GM19468 (cell line): ENCODE results near the gene BDP1.
"Not testable (repeated sequence)": the region's sequence is repeated elsewhere in the genome, so short reads cannot be mapped to it uniquely, and the experiment has no call there.

ENCODE experiments used
- ATAC-seq: cut with Tn5 transposase; IDR thresholded peaks from one replicate; pipeline ENCODE4 v1.9.1; 2021; ENCODE audit warnings: mild to moderate bottlenecking, moderate library complexity, moderate number of reproducible peaks; ENCODE audit not compliant: unreplicated experiment; ENCODE audit errors: extremely low read depth

BDP1 gene

DNA sequence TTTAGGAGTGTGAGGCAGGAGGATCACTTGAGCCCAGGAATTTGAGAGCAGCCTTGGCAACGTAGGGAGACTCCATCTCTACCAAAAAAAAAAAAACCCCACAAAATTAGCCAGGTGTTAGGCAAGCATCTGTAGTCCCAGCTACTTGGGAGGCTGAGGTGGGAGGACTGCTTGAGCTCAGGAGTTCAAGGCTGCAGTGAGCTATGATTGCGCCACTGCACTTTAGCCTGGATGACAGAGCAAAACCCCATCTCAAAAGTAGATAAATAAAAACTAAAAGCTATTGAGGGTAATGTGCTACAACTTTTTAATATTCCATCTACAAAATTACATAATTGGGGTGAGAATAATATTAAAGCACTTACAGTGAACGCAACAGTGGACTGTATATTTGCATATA lies 5.9 kb downstream of the BDP1 start:
- no peak for ATAC-seq

DNA sequence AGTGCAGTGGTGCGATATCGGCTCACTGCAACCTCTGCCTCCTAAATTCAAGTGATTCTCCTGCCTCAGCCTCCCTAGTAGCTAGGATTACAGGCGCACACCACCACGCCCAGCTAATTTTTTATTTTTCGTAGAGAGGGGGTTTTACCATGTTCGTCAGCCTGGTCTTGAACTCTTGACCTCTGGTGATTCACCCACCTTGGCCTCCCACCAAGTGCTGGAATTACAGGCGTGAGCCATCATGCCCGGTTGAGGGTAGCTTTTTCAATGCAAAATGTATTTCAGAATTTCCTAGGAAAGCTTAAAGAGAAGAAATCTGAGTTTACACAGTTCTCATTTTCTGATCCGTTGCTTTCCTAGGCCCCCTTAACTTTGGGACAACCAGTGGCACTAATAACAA lies 15.7 kb downstream of the BDP1 start:
- no peak for ATAC-seq

DNA sequence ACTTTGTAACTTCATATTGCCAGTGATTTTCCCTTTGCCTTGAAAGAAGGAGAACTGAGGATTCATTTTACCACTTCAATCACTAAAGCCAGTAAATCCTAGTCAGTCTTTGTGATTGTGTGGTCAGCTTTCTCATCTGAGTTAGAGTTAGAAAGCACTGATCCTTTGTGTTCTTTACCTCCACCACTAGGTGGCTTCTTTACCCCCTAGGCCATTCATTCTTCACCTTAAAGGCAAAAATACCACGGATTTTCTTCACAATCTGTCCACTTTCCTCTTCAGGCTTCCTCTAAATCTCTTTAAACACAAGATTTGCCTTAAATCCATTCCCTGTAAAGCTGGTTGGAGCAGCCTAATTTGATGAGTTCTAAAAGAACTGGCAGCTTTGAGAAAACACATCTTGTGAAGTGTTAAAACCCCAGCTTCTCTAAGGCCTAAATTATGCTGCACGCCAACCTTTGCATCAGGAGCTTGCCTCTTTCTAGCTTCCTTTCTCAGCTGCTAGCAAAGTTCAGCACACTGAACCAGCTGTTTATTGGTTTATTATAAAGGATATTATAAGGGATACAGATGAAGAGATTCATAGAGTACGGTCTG lies 20.4 kb downstream of the BDP1 start:
- ATAC-seq, result no peak

DNA sequence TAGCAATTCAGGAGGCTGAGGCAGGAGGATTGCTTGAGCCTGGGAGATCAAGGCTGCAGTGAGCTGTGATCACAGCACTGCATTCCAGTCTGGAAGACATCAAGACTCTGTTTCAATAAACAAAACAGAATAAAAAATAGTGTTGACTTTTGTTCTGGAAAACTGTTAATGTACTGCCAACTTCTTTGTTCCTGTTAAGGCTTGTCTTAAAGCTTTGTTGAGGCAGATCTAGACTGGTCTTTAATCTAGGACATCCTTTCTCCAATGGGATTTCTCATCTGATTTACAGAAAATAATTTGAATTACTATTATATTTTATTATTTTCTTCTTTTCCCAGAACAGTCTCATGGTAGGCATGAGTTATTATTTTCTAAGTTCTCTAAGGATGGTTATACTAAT lies 26.0 kb downstream of the BDP1 start:
- no peak for ATAC-seq

DNA sequence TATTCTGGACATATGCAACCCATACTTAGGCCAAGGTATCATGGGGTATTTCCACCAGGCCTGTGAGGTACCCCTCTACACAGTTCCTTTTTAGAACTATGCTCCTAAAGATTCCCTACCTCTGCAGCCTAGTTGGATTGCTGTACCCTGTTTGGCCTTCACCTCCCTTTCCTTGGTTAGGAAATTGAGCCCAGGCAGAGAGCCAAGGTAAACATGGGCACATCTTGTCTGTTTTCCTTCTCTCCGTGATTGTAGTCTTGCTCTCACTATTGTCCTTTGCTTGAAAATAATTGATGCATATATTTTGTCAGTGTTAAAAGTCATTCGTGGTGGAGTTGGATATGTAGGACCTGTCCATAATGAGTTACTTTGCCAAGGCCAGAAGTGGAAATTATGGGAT lies 26.7 kb downstream of the BDP1 start:
- no peak for ATAC-seq

DNA sequence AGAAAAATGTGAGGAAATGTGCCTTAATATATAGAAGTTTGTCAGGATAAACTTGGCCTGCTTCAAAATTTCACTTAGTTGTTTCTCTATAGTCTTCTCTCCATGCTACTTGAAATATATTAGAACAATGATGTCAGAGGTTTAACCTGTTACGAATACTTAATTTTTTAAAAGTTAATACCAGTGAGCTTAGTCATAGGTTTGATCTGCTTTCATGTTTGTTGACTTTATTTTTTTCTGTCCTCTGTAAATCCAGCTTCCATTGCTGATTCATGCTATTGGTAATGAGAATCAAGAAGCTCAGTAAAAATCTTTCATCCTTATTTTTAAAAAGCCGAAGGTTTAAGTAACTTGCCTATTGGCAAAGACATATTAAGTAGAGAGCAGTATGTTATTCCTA lies 27.9 kb downstream of the BDP1 start:
- no peak for ATAC-seq

DNA sequence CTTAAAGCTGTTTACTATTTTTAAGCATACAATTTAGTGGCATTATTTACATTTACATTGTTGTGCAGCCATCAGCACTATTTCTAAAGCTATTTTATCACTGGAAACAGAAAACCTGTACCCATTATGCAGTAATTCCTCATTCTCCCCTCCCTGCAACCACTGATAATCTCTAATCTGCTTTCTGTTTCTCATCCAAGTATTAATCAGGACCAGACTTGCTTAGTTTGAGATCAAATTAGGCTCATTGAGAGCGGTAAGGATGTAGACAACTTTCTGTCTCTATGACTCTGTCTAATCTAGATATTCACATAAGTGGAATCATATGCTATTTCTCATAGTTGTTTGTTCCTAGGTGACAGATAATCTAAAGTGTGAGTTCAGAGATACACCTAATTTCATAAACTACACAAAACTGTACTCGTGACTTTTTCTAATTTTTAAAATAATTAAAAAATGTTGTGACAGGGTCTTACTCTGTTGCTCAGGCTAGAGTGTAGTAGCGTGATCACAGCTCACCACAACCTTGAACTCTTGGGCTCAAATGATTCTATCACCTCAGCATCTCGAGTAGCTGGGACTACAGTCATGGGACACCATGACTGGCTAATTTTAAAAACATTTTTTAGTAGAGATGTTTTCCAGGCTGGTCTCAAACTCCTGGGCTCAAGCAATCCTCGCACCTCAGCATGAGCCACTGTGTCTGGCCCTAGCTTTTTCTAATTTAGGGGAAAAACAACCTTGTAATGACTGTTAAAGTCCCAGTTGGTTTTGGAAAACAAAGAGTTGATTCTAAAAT lies 37.6 kb downstream of the BDP1 start:
- no peak for ATAC-seq

DNA sequence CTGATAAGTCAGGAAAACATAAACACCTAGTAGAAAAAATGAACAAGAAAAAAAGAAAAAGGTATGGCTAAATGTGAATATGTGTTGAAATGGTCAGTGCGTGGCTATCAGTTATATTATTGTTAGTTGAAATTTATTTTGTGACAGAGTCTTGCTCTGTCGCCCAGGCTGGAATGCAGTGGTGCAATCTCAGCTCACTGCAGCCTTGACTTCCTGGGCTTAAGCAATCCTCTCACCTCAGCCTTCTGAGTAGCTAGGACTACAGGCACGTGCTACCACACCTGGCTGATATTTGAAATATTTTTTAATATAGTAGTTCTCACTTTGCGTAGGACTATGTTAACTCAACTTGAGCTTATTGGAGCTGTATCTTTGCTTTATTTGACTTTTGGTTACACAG lies 38.8 kb downstream of the BDP1 start:
- not testable (repeated sequence) for ATAC-seq

DNA sequence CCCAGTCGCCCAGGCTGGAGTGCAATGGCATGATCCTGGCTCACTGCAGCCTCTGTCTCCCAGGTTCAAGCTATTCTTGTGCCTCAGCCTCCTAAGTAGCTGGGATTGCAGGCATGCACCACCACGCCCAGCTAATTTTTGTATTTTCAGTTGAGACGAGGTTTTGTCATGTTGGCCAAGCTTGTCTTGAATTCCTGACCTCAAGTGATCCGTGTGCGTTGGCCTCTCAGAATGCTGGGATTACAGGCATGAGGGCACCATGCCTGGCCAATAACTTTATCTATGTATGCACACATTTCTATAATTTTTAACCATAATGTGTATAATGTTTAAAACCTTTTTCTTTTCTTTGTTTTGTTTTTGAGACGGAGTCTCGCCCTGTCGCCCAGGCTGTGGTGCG lies 43.3 kb downstream of the BDP1 start:
- ATAC-seq, result not testable (repeated sequence)

DNA sequence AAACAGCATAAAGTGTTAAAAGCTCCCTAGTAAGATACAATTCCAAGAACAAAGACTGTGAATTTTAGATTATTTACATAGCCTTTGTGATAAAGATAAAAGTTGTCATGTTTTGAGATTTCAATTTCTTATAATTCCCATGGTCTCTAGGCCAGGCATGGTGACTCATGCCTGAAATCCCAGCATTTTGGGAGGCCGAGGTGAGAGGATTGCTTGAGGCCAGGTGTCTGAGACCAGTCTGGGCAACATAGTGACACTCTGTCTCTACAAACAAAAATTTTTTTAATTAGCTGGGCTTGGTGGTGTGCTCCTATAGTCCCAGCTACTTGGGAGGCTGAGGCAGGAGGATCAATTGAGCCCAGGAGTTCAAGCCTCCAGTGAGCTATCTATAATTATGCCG lies 48.1 kb downstream of the BDP1 start:
- ATAC-seq, result no peak

DNA sequence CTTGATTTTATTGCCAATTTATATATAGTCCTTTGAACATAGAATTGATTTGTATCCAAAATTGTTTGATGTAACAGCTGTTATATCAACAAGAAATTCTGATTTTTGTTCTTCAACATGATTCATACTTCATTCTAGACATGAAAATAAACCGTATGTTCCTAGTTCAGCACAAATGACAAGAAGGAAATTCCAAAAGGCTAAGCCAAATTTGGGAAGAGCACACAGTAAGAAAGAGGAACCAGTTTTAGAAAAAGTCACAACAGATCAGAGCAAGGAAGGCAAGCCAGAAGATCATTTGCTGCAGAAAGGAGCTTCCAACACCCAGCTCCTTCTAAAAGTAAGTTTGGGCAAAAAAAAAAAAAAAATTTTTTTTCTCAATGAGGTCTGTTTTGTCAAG lies 66.7 kb downstream of the BDP1 start:
- no peak for ATAC-seq

DNA sequence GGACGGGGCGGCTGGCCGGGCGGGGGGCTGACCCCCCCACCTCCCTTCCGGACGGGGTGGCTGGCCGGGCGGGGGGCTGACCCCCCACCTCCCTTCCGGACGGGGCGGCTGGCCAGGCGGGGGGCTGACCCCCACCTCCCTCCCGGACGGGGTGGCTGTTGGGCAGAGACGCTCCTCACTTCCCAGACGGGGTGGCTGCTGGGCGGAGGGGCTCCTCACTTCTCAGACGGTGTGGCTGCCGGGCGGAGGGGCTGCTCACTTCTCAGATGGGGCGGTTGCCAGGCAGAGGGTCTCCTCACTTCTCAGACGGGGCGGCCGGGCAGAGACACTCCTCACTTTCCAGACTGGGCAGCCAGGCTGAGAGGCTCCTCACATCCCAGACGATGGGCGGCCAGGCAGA lies 70.2 kb downstream of the BDP1 start:
- ATAC-seq, result not testable (repeated sequence)

DNA sequence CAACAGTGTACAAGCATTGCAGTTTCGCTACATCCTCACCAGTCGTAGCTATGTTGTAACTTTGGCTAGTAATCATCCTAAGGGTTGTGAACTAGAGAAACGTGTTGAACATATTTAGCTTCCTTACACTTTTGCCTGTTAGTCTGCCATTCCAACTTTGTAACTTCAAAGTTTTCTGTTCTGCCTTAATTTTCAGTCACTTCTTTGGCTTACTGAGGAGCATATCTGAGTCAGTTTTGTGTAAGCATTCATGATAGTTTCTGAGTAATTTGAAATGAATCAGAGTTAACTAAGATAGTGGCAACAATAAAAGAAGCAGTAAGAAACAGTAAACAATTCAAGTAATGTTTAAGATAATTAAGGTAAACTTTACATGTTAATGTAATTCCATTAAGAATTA lies 72.8 kb downstream of the BDP1 start:
- ATAC-seq, result no peak

DNA sequence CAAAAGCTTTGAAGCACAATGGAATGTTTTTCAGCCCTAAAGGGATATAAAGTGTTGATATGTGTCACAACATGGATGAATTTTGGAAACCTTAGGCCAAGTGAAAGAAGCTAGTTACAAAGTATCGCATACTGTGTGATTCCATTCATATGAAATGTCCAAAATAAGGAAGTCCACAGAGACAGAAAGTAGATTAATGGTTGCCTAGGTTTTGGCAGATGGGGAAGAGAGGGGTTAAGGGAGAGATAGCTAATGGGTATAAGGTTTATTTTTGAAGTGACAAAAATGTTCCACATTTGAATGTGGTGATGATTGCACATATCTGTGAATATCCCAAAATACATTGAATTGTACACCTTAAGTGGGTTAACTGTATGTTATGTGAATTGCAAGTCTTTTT lies 74.2 kb downstream of the BDP1 start:
- ATAC-seq, result no peak

DNA sequence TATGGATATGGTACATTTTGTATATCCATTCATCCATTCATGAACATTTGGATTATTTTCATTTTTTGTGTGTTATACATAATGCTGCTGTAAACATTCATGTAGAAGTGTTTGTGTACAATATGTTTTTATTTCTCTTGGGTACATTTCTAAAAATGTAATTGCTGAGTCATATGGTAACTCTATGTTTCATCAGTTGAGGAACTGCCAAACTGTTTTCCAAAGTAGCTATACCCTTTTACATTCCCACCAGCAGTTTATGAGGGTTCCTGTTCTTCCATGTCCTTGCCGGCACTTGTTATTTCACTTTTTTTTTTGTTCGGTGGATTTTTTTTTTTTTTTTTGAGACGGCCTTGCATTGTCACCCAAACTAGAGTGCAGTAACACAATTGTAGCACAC lies 77.7 kb downstream of the BDP1 start:
- ATAC-seq, result no peak

DNA sequence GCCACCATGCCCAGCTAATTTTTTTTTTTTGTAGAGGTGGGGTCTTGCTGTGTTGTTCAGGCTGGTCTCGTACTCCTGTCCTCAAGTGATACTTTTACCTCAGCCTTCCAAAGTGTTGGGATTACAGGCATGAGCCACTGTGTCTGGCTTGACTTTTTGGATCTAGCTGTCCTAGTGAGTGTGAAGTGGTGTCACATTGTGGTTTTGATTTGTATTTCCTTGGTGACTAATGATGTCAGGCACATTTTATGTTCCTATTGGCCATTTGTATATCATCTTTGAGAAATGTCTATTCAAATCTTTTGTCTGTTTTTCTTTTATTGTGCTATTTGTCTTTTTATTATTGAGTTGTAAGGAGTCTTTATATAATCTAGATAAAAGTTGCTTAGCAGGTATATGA lies 78.2 kb downstream of the BDP1 start:
- no peak for ATAC-seq

DNA sequence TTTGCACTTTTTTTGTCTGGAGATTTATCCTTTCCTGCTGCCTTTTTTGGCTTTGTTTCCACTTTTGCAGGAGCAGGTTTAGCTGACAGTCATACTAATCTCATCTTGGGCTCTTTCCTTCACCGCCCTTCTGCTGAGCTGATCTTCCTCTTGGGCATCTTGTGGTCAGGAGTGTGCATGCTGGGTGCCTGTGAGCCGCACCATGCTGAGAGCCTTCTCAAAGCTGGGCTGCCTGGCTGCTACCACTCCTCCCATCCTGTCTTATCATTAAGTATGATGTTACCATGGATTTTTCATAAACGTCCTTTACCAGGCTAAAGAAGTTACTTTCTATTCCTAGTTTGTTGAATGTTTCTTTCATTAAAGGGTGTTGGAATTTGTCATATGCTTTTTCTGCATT lies 82.2 kb downstream of the BDP1 start:
- ATAC-seq, result no peak

DNA sequence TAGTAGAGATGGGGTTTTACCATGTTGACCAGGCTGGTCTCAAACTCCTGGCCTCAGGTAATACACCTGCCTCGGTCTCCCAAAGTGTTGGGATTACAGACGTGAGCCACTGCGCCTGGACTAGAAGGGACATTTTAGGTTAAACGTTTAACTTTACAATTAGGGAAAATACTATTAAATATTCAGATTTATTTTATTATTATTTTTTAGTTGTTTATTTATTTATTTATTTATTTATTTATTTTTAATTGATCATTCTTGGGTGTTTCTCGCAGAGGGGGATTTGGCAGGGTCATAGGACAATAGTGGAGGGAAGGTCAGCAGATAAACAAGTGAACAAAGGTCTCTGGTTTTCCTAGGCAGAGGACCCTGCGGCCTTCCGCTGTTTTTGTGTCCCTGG lies 95.4 kb downstream of the BDP1 start:
- ATAC-seq, result not testable (repeated sequence)

DNA sequence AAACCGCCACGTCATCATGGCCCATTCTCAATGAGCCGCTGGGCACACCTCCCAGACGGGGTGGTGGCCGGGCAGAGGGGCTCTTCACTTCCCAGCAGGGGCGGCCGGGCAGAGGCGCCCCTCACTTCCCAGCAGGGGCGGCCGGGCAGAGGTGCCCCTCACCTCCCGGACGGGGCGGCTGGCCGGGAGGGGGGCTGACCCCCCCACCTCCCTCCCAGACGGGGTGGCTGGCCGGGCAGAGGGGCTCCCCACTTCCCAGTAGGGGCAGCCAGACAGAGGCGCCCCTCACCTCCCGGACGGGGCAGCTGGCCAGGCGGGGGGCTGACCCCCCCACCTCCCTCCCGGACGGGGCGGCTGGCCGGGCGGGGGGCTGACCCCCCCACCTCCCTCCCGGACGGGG lies 96.1 kb downstream of the BDP1 start:
- not testable (repeated sequence) for ATAC-seq

DNA sequence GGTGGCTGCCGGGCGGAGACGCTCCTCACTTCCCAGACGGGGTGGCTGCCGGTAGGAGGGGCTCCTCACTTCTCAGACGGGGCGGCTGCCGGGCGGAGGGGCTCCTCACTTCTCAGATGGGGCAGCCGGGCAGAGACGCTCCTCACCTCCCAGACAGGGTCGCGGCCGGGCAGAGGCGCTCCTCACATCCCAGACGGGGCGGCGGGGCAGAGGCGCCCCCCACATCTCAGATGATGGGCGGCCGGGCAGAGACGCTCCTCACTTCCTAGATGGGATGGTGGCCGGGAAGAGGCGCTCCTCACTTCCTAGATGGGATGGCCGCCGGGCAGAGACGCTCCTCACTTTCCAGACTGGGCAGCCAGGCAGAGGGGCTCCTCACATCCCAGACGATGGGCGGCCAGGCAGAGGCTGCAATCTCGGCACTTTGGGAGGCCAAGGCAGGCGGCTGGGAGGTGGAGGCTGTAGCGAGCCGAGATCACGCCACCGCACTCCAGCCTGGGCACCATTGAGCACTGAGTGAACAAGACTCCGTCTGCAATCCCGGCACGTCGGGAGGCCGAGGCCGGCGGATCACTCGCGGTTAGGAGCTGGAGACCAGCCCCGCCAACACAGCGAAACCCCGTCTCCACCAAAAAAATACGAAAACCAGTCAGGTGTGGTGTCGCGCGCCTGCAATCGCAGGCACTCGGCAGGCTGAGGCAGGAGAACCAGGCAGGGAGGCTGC lies 96.7 kb downstream of the BDP1 start:
- not testable (repeated sequence) for ATAC-seq

DNA sequence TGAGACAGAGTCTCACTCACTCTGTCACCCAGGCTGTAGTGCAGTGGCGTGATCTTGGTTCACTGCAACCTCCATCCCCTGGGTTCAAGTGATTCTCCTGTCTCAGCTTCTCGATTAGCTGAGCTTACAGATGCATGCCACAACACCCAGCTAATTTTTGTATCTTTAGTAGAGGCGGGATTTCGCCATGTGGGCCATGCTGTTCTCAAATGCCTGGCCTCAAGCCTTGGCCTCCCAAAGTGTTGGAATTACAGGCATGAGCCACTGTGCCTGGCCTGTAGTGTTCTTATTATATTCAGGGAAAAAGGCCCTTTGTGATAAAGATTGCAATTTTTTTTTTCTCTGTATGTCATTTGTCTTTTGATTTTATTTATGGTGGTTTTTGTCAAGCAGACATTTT lies 107.7 kb downstream of the BDP1 start:
- no peak for ATAC-seq
